Neural progenitor cell (in vitro differentiated cells): ENCODE measurements around the gene BOK. TPM values are rescaled to one million over a fixed set of nuclear protein-coding genes. Genes with fewer than 3 reads are reported as not detected.
"Not testable (repeated sequence)": the region's sequence is repeated elsewhere in the genome, so short reads cannot be mapped to it uniquely, and the experiment has no call there.

ENCODE experiments used
- DNase-seq: peaks from one replicate; pipeline ENCODE4 v3.0.0-alpha.2; 2016; ENCODE audit warnings: low spot score
- H2AFZ ChIP-seq: fragments of 200-600 bp; sonication (generic); replicated peaks from 2 replicates; pipeline ENCODE4 v1.6.1; 2016; ENCODE audit warnings: antibody characterized with exemption
- H3F3A ChIP-seq: fragments of 200-600 bp; sonication (generic); 2 replicates; pipeline ENCODE4 v1.6.1; 2016; ENCODE audit warnings: antibody characterized with exemption, low read depth
- H3K27ac ChIP-seq: fragments of 200-600 bp; sonication (generic); 2 replicates; pipeline ENCODE4 v1.5.1; 2016; ENCODE audit warnings: mild to moderate bottlenecking
- H3K27me3 ChIP-seq: fragments of 200-600 bp; sonication (generic); 2 replicates; pipeline ENCODE4 v1.6.1; 2016; ENCODE audit warnings: mild to moderate bottlenecking, moderate library complexity
- H3K36me3 ChIP-seq: fragments of 200-600 bp; sonication (generic); 2 replicates; pipeline ENCODE4 v1.5.1; 2016
- H3K4me1 ChIP-seq: fragments of 200-600 bp; sonication (generic); 2 replicates; pipeline ENCODE4 v1.6.1; 2016; ENCODE audit warnings: mixed run types
- H3K4me2 ChIP-seq: fragments of 200-600 bp; sonication (generic); 2 replicates; pipeline ENCODE4 v1.6.1; 2016
- H3K4me3 ChIP-seq: fragments of 200-600 bp; sonication (generic); 2 replicates; pipeline ENCODE4 v1.5.1; 2016
- H3K79me2 ChIP-seq: fragments of 200-600 bp; sonication (generic); 2 replicates; pipeline ENCODE4 v1.6.1; 2016; ENCODE audit warnings: low read depth
- H3K9ac ChIP-seq: fragments of 200-600 bp; sonication (generic); 2 replicates; pipeline ENCODE4 v1.6.1; 2016
- H3K9me3 ChIP-seq: fragments of 200-600 bp; sonication (generic); 2 replicates; pipeline ENCODE4 v1.5.1; 2016; ENCODE audit warnings: low read depth
- H4K20me1 ChIP-seq: fragments of 200-600 bp; sonication (generic); 2 replicates; pipeline ENCODE4 v1.6.1; 2016; ENCODE audit warnings: low read depth
- H3K27ac Mint-ChIP-seq: 3 replicates; pipeline ENCODE4 v1.8.0; 2021; ENCODE audit warnings: mixed read lengths
- H3K27me3 Mint-ChIP-seq: 2 replicates; pipeline ENCODE4 v1.8.0; 2022; ENCODE audit warnings: low read depth, mild to moderate bottlenecking, inconsistent platforms, moderate library complexity, mixed read lengths; ENCODE audit not compliant: insufficient read depth
- H3K36me3 Mint-ChIP-seq: 3 replicates; pipeline ENCODE4 v1.8.0; 2021; ENCODE audit warnings: mixed read lengths
- H3K4me1 Mint-ChIP-seq: 3 replicates; pipeline ENCODE4 v1.8.0; 2021; ENCODE audit warnings: mixed read lengths
- H3K4me3 Mint-ChIP-seq: 3 replicates; pipeline ENCODE4 v1.8.0; 2021; ENCODE audit warnings: mild to moderate bottlenecking, moderate library complexity, mixed read lengths
- H3K9me3 Mint-ChIP-seq: 3 replicates; pipeline ENCODE4 v1.8.0; 2020; ENCODE audit warnings: mixed read lengths
- CTCF ChIP-seq: fragments of 200-600 bp; sonication (generic); IDR thresholded peaks from 2 replicates; pipeline ENCODE4 v1.5.1; 2017; ENCODE audit warnings: antibody characterized with exemption, mild to moderate bottlenecking
- EZH2 ChIP-seq: fragments of 200-600 bp; sonication (generic); IDR thresholded peaks from 2 replicates; pipeline ENCODE4 v1.6.1; 2017; ENCODE audit warnings: antibody characterized with exemption, mild to moderate bottlenecking, moderate library complexity
- EZH2phosphoT487 ChIP-seq: fragments of 200-600 bp; sonication (generic); IDR thresholded peaks from 2 replicates; pipeline ENCODE4 v1.6.1; 2017; ENCODE audit warnings: antibody characterized with exemption
- total RNA-seq: library from RNA; depleted of rRNA; stranded (reverse); fragments of >200 nt; gene quantifications from 2 replicates; pipeline ENCODE4 v1.2.3, GENCODE V29; 2015; ENCODE audit warnings: low replicate concordance

The BOK gene
- total RNA-seq, 1 donor from 2014 or later, result 2.0 TPM

- no peak for DNase-seq
- Histone ChIP-seq H2AFZ (no peak overlapping the region), H3K4me2 (no peak overlapping the region), H3F3A (peaks cover 24% of the 10 kb centered on the region), H3K9ac (no peak overlapping the region), H4K20me1 (no peaks in the 10 kb centered on the region), H3K27ac (no peak overlapping the region), H3K27me3 (no peaks in the 10 kb centered on the region), H3K9me3 (no peaks in the 10 kb centered on the region), H3K4me3 (no peak overlapping the region), H3K4me1 (no peaks in the 10 kb centered on the region), H3K79me2 (no peaks in the 10 kb centered on the region), H3K36me3 (no peaks in the 10 kb centered on the region)
- H3K4me3 Mint-ChIP-seq, result peak overlapping the region; percentile 3
- peaks cover 2% of the 10 kb centered on the region for H3K9me3 Mint-ChIP-seq
- TF ChIP-seq EZH2phosphoT487, result no peak
- TF ChIP-seq CTCF, result no peak
- no peak for TF ChIP-seq EZH2
- peaks cover 1% of the 10 kb centered on the region for H3K36me3 Mint-ChIP-seq
- peaks cover 6% of the 10 kb centered on the region for H3K27me3 Mint-ChIP-seq
- no peak overlapping the region for H3K27ac Mint-ChIP-seq
- H3K4me1 Mint-ChIP-seq, result no peaks in the 10 kb centered on the region
Observed at GRCh38 chr2:241517297-241517696, 41.2 kb upstream of the BOK start.

DNA sequence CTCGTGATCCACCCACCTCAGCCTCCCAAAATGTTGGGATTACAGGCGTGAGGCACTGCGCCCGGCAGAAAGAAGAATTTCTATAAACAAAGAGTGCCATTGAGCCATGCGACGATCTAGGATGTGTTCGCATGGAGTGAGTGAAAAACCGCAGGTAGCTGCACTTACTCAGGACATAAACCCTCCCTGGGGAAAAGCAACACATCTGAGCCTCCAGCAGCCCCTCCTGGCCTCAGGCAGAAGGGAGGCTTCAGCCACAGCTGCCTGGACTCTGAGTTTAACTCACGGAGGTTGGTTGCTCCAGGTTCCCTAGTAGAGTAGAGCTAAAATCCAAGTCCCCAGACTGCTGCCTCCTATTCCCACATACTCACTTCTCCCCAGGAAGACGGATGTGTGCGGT, 38.9 kb upstream of the BOK start:
- Histone ChIP-seq H4K20me1 (no peaks in the 10 kb centered on the region), H3K9ac (no peak overlapping the region), H3K4me3 (no peak overlapping the region), H3K9me3 (no peaks in the 10 kb centered on the region), H3K4me1 (no peaks in the 10 kb centered on the region), H3K27me3 (no peaks in the 10 kb centered on the region), H3K79me2 (no peaks in the 10 kb centered on the region), H3K4me2 (no peak overlapping the region), H3K27ac (no peak overlapping the region), H2AFZ (no peak overlapping the region), H3K36me3 (no peaks in the 10 kb centered on the region), H3F3A (peaks cover 24% of the 10 kb centered on the region)
- peaks cover 3% of the 10 kb centered on the region for H3K27me3 Mint-ChIP-seq
- H3K36me3 Mint-ChIP-seq, result peaks cover 1% of the 10 kb centered on the region
- H3K27ac Mint-ChIP-seq, result no peak overlapping the region
- TF ChIP-seq EZH2 (no peak), CTCF (no peak), EZH2phosphoT487 (no peak)
- H3K9me3 Mint-ChIP-seq, result peaks cover 2% of the 10 kb centered on the region
- H3K4me1 Mint-ChIP-seq, result no peaks in the 10 kb centered on the region
- no peak for DNase-seq
- no peak overlapping the region for H3K4me3 Mint-ChIP-seq

- Histone ChIP-seq H3K9me3 (no peaks in the 10 kb centered on the region), H3K4me3 (no peak overlapping the region), H3K79me2 (no peaks in the 10 kb centered on the region), H3K27ac (no peak overlapping the region), H3K27me3 (no peaks in the 10 kb centered on the region), H3K4me2 (no peak overlapping the region), H3K9ac (no peak overlapping the region), H4K20me1 (no peaks in the 10 kb centered on the region), H3K4me1 (no peaks in the 10 kb centered on the region), H3F3A (peaks cover 2% of the 10 kb centered on the region), H2AFZ (no peak overlapping the region), H3K36me3 (no peaks in the 10 kb centered on the region)
- Mint-ChIP-seq H3K36me3 (peaks cover 6% of the 10 kb centered on the region), H3K4me3 (no peak overlapping the region), H3K27ac (no peak overlapping the region), H3K9me3 (peaks cover 16% of the 10 kb centered on the region), H3K4me1 (peaks cover 3% of the 10 kb centered on the region), H3K27me3 (peaks cover 5% of the 10 kb centered on the region)
- TF ChIP-seq CTCF (no peak), EZH2phosphoT487 (no peak), EZH2 (no peak)
- DNase-seq, result no peak
Observed at GRCh38 chr2:241522477-241522876, 36.1 kb upstream of the BOK start.

DNA sequence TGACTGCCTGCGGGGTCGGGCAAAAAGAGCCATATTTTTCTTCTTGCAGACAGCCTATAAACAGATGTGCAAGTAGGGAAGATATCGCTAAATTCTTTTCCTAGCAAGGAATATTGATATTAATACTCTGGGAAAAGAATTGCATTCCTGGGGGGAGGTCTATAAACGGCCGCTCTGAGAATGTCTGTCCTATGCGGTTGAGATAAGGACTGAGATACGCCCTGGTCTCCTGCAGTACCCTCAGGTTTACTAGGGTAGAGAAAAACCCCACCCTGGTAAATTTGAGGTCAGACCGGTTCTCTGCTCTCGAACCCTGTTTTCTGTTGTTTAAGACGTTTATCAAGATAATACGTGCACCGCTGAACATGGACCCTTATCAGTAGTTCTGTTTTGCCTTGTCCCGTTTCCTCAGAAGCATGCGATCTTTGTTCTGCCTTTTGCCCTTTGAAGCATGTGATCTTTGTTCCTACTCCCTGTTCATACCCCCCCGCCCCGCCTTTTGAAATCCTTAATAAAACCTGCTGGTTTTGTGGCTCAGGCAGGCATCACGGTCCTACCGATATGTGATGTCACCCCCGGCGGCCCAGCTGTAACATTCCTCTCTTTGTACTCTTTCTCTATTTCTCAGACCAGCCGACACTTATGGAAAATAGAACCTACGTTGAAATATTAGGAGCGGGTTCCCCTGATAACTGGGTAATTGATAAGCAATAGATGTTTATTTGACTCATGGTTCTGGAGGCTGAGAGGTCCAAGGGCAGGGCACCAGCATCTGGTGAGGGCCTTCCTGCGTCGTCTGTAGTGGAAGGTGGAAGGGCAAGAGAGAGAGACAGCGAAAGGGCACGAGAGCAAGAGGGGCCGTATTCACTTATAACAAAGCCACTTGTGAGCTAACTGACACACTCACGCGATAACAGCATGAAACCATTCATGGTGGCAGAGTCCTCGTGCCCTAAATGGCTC, 32.4 kb upstream of the BOK start:
- H3K27me3 ChIP-seq, H3K4me1 ChIP-seq, H3K9me3 ChIP-seq, H3K27ac ChIP-seq, H3K27ac Mint-ChIP-seq, H3K4me2 ChIP-seq, H3K9ac ChIP-seq, H3K4me1 Mint-ChIP-seq, DNase-seq, H3K4me3 Mint-ChIP-seq, H3F3A ChIP-seq, H3K36me3 Mint-ChIP-seq, H3K4me3 ChIP-seq, H3K27me3 Mint-ChIP-seq, H4K20me1 ChIP-seq, H3K36me3 ChIP-seq, H2AFZ ChIP-seq, H3K79me2 ChIP-seq: not testable (repeated sequence)
- peaks cover 14% of the 10 kb centered on the region for H3K9me3 Mint-ChIP-seq
